CD4-positive, alpha-beta T cell treated with Interferon alpha-2 for 1 hour (primary cell): ENCODE results near the gene PLCXD1.
"Not testable (repeated sequence)": the region's sequence is repeated elsewhere in the genome, so short reads cannot be mapped to it uniquely, and the experiment has no call there.

Experiments used
- DNase-seq, 2 donors: peaks; one replicate each; pipeline ENCODE4 v3.0.0-alpha.2; 2020 to 2022

The PLCXD1 gene, protein sequence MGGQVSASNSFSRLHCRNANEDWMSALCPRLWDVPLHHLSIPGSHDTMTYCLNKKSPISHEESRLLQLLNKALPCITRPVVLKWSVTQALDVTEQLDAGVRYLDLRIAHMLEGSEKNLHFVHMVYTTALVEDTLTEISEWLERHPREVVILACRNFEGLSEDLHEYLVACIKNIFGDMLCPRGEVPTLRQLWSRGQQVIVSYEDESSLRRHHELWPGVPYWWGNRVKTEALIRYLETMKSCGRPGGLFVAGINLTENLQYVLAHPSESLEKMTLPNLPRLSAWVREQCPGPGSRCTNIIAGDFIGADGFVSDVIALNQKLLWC

DNA sequence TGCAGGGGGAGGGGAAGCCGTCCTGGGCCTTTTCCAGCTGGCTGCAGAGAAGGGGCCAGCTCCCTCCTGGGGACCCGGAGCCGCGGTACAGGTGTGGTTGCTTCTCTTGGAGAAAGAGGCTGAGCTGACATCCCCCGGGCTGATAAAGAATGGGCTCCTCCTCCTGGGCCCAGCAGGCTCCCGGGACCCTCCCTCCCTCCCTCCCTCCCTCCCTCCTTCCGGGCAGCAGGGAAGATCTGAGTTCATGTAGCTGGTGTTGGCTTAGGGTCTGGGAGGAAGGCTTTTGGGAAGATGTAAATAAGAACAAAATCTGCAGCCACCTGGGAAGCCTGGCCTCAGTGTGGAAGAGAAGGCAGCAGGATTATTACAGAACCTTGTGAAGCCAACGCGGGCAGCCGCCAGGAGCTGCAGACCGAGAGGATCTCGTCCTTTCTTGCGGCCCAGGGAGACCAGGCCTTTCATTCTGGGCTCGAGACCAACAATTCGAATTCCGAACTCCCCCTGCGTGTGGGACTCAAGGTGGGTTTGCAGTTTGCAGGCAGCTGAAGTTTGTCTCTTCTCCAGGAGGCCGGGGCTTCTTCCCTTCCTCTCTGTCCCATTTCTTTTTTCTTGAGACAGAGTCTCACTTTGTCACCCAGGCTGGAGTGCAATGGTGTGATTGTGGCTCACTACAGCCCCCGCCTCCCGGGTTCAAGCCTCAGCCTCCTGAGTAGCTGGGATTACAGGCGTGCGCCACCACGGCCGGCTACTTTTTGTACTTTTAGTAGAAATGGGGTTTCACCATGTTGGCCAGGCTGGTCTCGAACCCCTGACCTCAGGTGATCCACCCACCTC lies at the start of gene PLCXD1:
TSS of gene PLCXD1 (plus strand) at position 216 of the 834 bp plus-strand sequence. CDS start 2,807 bp downstream, outside the sequence.
- no peak for DNase-seq

DNA sequence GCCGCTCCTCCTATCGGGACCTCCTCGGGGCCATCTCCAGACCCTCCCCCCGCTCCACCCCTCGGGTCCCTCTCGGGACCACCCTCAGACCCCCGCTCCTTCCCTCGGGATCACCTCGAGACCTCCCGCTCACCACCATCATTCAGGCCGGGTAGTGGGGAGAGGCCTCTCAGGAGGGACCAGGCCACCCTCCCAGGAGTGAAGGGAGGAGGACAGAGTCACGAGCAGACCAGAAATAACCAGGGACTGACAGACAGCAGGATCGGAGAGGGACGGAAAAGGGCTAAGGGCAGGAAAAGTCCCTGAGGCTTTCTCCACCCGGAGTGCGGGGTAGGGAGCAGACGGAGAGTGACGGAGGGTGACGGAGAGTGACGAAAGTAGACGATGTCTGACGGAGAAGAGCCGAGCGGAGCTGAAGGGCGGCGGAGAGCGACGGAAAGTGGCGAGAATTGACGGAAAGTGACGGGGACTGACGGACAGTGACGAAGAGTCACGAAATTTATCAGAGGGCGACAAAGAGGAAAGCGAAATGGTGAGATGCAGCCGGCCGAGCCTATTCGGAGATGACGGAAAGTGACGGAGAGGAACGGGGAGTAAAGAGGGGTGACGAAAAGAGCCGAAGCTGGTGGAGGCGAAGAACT lies 49.4 kb upstream of the PLCXD1 start:
- not testable (repeated sequence) for DNase-seq

DNA sequence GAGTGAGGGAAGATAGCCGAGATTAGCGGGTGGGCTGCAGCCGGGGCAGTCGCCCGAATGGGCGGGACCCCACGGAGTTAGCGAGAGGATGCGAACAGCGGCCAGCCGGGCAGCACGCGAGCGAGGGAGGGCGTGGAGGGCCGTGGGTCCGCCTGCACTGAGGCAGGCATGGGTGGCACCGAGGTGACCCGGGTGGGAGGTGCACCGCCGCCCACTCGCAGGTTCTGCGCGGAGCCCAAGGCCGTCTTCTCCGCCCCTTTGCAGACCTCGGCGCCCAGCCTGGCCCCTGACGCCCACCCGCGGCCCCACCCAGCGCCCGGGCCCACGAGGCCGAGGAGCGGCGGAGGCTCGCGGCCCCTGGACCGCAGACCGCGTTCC lies 48.9 kb upstream of the PLCXD1 start:
- DNase-seq: not testable (repeated sequence)

DNA sequence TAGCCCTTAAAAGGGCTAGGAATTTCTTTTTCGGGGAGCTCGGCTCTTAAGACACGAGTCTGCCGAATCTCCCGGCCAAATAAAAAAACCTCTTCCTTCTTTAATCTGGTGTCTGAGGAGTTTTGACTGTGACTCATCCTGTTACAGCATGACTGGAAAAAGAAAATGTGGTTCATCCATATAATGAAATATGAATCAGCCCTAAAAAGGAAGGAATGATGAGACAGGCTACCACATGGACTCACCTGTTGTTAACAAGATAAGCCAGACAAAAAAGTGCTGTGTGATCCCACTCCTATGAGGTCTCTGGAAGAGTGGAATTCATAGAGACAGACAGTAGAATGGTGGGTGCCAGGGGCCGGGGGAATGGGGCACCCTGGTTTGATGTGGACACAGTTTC lies 45.0 kb upstream of the PLCXD1 start:
- DNase-seq: not testable (repeated sequence)

DNA sequence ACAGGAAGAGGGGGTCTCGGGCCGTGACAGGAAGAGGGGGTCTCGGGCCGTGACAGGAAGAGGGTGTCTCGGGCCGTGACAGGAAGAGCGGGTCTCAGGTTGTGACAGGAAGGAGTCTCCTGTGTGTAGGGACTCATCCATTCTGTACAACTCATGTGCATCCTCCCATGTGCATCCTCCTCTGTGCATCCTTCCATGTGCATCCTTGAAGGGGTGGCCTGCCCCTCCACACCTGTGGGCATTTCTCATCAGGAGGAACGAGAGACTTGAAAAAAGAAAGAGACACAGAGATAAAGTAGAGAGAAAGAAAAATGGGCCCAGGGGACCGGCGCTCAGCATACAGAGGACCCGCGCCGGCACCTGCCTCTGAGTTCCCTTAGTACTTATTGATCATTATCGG lies 30.2 kb upstream of the PLCXD1 start:
- DNase-seq: peak in 1 of 2 donors; percentile 30

DNA sequence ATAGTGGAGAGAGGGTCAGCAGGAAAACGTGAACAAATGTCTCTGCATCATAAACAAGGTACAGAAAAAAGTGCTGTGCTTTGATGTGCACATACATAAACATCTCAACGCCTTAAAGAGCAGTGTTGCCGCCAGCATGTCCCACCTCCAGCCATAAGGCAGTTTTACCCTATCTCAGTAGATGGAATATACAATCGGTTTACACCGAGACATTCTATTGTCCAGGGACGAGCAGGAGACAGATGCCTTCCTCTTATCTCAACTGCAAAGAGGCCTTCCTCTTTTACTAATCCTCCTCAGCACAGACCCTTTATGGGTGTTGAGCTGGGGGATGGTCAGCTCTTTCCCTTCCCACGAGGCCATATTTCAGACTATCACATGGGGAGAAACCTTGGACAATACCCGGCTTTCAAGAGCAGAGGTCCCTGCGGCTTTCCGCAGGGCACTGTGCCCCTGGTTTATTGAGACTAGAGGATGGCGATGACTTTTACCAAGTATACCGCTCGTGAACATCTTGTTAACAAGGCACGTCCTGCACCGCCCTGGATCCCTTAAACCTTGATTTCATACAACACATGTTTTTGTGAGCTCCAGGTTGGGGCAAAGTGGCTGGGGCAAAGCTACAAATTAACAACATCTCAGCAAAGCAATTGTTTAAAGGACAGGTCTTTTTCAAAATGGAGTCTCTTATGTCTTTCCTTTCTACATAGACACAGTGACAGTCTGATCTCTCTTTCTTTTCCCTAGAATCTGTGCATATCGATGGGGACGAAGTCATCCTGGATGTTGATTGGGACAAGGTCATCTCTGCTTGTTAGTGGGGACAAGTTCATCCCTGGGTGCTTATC lies 29.6 kb upstream of the PLCXD1 start:
- peak in 1 of 2 donors; percentile 13 for DNase-seq

DNA sequence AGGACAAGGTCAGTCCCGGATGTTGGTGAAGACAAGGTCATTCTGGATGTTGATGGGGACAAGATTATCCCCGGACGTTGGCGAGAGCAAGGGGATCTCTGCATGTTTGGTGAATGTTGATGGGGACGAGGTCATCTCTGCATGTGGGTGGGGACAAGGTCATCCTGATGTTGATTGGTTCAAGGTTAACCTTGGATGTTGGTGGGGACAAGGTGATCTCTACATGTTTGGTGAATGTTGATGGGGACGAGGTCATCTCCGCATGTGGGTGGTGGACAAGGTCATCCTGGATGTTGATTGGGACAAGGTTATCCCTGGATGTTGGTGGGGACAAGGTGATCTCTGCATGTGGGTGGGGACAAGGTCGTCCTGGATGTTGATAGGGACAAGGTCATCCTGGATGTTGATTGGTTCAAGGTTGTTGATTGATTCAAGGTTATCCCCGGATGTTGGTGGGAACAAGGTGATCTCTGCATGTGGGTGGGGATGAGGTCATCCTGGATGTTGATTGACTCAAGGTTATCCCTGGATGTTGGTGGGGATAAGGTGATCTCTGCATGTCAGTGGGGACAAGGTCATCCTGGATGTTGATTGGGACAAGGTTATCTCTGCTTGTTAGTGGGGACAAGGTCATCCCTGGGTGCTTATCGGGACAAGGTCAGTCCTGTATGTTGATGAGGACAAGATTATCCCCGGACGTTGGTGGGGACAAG lies 28.8 kb upstream of the PLCXD1 start:
- no peak for DNase-seq

DNA sequence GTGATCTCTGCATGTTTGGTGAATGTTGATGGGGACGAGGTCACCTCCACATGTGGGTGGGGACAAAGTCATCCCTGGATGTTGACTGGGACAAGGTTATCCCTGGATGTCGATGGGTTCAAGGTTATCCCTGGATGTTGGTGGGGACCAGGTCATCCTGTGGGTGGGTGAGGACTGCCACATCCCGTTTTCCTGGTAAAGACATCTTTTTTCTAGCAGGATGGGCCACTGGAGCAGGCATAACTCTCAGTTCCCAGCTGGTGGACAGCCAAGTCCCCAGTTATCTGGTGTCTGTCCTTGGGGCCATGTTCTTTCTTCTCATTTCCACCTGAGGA lies 28.3 kb upstream of the PLCXD1 start:
- no peak for DNase-seq

DNA sequence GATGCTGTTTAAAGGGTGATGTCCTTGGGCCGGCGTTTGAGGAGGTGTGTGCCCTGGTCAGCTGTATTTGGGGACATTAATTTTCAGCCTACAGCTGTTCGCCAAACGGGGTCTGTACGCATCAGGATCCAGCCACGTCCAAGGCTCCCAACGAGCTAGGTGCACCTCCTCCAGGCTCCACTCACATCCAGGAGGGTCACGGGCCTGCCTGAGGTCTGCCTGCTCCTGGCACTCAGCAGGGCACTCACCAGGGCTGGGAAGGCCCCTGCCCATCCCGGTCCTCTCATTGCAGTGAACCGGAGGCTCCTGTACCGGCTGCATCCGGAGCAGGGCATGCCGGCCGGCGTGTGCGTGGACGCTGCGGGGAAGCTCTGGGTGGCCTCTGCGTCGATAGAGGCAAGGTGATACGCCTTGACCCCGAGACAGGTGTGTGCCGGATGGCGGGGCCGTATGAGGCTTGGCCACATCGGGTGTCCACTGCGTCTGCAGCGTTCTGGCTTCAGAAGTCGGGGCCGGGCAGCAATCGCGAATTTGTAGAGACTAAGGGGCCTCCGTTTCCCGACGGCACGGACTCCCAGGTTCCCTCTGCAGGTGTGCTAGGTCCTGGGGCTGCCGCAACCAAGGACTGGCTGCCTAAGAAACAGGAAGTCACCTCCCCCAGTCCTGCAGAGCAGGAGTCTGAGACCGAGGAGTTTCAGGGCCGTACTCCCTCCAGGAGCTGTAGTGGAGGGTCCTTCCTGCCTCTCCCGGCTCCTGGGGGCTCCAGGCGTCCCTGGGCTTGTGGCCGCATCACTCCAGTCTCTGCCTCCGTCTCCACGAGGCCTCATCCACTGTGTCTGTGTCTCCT lies 27.5 kb upstream of the PLCXD1 start:
- DNase-seq: no peak

DNA sequence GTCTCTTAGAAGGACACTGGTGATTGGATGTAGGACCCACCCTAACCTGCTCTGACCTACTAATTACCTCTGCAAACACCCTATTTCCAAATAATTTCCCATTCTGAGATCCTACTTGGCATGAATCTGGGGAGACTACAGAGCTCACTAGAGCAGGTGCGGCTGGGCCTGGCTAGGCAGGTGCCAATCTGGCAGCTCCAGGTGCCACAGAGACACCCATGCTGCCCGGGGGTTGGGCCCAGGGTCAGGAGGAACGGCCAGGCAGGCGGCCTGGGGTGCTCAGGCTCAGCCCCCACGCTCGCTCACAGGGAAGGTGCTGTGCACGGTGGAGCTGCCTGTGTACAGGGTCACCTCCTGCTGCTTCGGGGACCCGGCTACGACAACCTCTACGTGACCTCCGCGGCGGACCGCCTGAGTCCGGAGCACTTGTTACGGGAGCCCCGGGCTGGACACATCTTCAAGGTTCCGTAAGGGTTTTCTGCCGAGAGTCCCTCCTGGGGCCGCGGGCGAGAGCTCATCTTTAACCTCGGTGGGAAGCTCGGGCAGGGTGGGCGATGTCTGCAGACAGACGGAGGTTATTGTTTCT lies 26.5 kb upstream of the PLCXD1 start:
- DNase-seq: no peak

DNA sequence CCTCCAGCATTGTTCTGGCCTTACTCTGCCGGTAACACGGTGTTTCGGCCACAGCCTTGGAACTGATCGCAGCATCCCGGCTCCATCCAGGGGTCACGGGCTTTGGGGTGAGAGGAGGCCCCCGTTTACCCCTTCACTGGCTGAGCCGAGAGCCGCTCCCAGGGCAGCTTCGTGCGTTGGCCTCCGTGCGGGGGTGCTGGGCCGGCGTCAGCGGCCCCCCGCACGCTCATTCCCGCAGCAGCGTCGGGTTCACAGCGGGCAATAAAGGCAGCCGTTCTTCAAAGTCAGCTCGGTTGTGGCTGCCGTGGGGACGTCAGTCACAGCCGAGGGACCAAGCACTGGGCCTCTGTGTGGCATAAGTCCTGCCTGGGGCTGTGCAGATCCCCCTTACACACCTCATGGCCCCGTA lies 25.3 kb upstream of the PLCXD1 start:
- no peak for DNase-seq

DNA sequence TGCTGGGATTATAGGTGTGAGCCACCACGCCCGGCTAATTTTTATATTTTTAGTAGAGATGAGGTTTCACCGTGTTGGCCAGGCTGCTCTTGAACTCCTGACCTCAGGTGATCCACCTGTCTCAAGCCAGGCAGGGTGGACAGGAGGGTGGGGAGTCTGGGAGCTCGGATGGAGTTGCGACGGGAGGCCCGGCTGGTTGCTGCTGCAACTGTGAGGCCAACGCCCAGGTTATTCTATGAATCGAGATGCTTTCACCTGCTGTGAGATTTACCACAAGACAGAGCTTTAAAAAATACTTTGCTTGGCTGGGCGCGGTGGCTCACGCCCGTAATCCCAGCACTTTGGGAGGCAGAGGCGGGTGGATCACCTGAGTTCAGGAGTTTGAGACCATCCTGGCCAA lies 24.1 kb upstream of the PLCXD1 start:
- not testable (repeated sequence) for DNase-seq

DNA sequence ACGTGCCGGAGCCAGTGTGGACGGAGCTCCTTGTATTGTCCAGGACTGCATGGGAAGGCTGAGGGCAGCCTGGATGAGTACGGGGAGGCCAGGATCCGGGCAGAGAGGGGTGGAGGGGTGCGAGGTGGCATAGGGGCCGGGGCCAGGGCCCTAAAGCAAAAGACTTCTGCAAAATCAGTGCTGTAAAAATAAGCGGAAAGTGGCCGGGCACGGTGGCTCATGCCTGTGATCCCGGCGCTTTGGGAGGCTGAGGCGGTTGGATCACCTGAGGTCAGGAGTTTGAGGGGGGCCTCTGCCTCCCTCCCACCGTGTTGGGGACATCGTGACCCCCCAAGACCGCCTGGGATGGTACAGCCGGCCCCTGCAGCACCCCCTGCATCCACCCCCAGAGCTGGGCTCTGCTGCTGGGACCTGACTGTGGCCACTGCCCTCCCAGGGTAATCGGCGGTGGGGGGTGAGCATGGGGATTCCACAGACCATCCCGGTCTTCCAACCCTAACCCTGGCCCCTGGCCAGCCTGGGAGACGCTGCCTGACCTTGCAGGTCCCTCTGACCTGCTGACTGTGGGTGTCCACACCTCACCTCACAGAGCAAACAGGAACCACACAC lies 23.4 kb upstream of the PLCXD1 start:
- DNase-seq: no peak

DNA sequence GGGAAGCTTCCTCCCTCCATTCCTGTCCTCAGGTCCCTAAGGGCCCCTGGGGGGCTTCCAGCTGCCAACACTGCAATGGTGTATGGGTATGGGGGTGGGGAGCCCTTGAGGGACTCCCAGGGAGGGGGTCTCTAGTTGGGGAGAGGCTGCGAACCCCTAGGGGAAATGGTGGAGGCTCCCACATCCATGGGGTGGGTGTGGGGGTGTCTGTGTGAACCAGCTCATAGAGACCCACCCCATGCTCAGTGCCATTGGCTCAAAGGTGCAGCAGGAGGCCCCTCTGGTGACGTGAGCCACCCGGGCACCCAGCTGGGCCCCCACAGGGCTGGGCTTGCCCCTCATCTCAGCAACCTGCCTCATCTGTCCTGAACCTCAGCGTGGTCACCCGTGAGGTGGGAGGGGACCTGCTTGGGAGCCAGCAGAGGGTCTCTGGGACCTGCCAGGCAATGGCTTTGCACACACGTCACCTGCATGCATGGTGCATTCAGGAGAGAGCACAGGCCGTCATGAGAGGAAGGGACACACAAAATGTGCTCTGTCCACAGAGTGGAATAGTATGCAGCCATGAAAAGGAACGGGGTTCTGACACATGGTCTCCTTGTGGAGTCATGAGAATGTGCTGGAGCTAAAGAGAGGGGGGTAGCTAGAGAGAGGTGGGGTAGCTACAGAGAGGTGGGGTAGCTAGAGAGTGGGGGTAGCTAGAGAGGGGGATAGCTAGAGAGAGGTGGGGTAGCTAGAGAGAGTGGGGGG lies 22.7 kb upstream of the PLCXD1 start:
- no peak for DNase-seq

DNA sequence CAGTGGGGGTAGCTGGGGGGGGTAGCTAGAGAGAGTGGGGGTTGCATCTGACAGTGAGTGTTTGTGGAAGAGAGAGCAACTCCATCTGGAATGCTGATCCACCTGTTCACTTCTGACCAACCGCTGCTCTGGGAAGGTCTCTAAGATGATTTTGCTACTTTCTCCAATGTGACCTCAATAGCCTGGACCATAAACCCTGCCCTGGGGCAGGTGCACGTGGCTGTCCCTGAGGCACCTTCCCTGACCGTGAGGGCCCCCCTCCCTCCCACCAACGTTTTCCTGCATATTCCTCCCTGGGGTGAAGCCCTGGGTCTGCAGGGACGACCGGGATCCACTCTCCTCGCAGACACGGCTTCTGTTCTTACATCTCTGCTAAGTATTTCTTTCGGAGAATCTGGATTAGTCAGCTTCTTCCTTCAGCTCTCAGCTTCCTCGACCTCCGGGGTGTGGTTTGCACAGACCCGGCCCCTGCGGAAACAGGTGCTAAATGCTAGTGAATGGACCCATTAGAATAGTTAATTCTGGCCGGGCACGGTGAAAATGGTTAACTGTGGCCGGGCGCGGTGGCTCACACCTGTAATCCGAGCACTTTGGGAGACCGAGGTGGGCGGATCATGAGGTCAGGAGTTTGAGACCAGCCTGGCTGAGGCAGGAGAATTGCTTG lies 21.4 kb upstream of the PLCXD1 start:
- DNase-seq: no peak

DNA sequence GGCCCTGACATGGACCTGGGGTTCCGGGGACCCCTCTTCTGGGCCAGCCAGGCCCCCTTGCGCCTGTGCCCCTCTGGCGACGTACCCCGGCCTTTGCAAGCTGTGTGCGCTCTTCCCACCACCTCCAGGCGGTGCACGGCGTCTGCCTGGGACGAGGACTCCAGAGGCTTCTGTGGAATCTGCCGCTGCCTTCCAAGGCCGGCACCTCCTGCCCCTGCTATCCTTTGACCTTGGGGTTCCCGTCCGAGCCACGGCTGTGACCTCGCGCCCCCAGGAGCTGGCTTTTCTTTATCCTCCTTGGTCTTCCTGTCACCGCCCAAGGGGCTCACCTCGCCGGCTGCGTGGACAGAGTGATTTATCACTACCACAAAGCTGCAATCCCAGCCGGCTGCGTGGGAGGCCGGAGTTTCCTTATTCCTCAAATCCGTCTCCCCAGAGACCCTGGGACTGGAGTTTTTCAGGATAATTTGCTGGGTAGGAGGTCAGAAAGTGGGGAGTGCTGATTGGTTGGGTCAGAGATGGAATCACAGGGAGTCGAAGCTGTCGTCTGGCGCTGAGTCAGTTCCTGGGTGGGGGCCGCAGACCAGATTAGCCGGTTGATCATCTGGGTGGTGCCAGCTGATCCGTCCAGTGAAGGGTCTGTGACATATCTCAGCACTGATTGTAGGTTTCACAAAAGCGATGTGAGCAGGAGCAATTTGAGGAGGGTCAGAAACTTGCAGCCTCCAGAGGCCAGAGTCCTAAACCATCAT lies 19.8 kb upstream of the PLCXD1 start:
- DNase-seq: no peak

DNA sequence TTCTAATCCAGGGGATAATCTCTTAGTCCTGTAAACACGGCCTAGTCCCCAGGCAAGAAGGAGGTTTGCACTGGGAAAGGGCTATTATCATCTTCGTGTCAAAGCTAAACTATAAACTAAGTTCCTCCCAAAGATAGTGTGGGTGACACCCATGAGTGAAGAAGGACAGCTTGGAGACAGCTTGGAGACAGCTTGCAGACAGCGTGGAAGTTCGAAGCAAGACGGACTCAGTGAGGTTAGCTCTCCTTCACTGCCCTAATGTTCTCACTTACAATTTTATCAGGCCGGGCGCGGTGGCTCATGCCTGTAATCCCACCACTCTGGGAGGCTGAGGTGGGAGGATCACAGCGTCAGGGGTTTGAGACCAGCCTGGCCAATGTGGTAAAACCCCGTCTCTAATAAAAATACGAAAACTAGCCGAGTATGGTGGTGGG lies 19.2 kb upstream of the PLCXD1 start:
- no peak for DNase-seq

DNA sequence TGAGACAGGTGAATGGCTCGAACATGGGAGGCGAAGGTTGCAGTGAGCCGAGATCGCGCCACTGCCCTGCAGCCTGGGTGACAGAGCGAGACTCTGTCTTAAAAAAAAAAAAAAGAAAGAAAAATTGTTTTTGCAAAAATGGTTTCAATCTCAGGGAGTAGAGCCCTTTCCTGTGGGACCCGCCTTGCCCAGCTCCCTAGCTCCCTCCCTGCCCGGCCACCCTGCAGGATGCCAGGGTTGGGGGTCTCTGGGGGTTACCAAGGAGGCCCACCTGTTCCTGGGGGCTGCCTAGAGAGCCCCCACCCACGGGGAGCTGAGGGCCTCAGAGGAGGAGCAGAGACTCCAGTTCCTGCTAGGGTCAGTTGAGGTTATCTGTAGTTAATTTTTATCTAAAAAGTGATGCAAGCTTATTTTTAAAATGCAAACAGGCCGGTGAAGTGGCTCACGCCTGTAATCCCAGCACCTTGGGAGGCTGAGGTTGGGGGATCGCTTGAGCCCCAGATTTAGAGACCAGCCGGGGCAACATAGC lies 18.7 kb upstream of the PLCXD1 start:
- no peak for DNase-seq
